GM19452 (cell line): ENCODE results near the gene EBF3.
"Not testable (repeated sequence)": the region's sequence is repeated elsewhere in the genome, so short reads cannot be mapped to it uniquely, and the experiment has no call there.

ENCODE experiments used
- ATAC-seq: cut with Tn5 transposase; IDR thresholded peaks from one replicate; pipeline ENCODE4 v1.9.1; 2021; ENCODE audit not compliant: unreplicated experiment

EBF3 gene

GRCh38 chr10:129932751-129933433 is 31.2 kb downstream of the EBF3 start:
- no peak for ATAC-seq

- no peak for ATAC-seq
Measured at GRCh38 chr10:129932182-129932581, 31.9 kb downstream of the EBF3 start.

GRCh38 chr10:129929343-129930292 is 34.5 kb downstream of the EBF3 start:
- no peak for ATAC-seq

- ATAC-seq: no peak
Measured at GRCh38 chr10:129927351-129928120, 36.5 kb downstream of the EBF3 start.

GRCh38 chr10:129926066-129927055 is 37.7 kb downstream of the EBF3 start:
- ATAC-seq: no peak

- no peak for ATAC-seq
Measured at GRCh38 chr10:129924375-129925085, 39.5 kb downstream of the EBF3 start.

- ATAC-seq: no peak
Measured at GRCh38 chr10:129922598-129923123, 41.4 kb downstream of the EBF3 start.

- no peak for ATAC-seq
Measured at GRCh38 chr10:129921801-129922597, 42.1 kb downstream of the EBF3 start.

GRCh38 chr10:129921065-129921670 is 42.9 kb downstream of the EBF3 start:
- ATAC-seq: no peak

- not testable (repeated sequence) for ATAC-seq
Measured at GRCh38 chr10:129920187-129920586, 43.9 kb downstream of the EBF3 start.

GRCh38 chr10:129919358-129919757 is 44.7 kb downstream of the EBF3 start:
- ATAC-seq: no peak

GRCh38 chr10:129918836-129919235 is 45.2 kb downstream of the EBF3 start:
- no peak for ATAC-seq

GRCh38 chr10:129918401-129918800 is 45.7 kb downstream of the EBF3 start:
- ATAC-seq: no peak

GRCh38 chr10:129917936-129918335 is 46.1 kb downstream of the EBF3 start:
- no peak for ATAC-seq

- ATAC-seq: no peak
Measured at GRCh38 chr10:129916506-129916995, 47.5 kb downstream of the EBF3 start.

- ATAC-seq: no peak
Measured at GRCh38 chr10:129915526-129916378, 48.3 kb downstream of the EBF3 start.

GRCh38 chr10:129914960-129915359 is 49.1 kb downstream of the EBF3 start:
- ATAC-seq: no peak
